TTC549 (cell line): ENCODE measurements around the gene DCAF4.

ENCODE experiments used
- FAIRE-seq: peaks from 2 replicates; lab custom pipeline; 2012; peaks lifted over from hg19 to GRCh38; lab: Jason Lieb, UNC

Gene DCAF4

GRCh38 chr14:72926292-72927028 lies at the start of gene DCAF4:
Gene DCAF4 (plus strand): TSS chr14:72926464. CDS start chr14:72937979, 11,515 bp downstream.
- peak; percentile 80 for FAIRE-seq

GRCh38 chr14:72876710-72877063 lies 49.6 kb upstream of the DCAF4 start:
- no peak for FAIRE-seq

- no peak for FAIRE-seq
These were observed 47.5 kb upstream of the DCAF4 start for GRCh38 chr14:72878746-72879145.

GRCh38 chr14:72879431-72879830 lies 46.8 kb upstream of the DCAF4 start:
- FAIRE-seq = no peak

GRCh38 chr14:72880164-72880563 lies 46.1 kb upstream of the DCAF4 start:
- no peak for FAIRE-seq

- FAIRE-seq = no peak
These were observed 45.4 kb upstream of the DCAF4 start for GRCh38 chr14:72880820-72881219.

GRCh38 chr14:72881543-72881942 lies 44.7 kb upstream of the DCAF4 start:
- no peak for FAIRE-seq

- FAIRE-seq = no peak
These were observed 44.2 kb upstream of the DCAF4 start for GRCh38 chr14:72882047-72882446.

- no peak for FAIRE-seq
These were observed 43.8 kb upstream of the DCAF4 start for GRCh38 chr14:72882463-72882862.

- no peak for FAIRE-seq
These were observed 43.2 kb upstream of the DCAF4 start for GRCh38 chr14:72883109-72883508.

- no peak for FAIRE-seq
These were observed 42.3 kb upstream of the DCAF4 start for GRCh38 chr14:72883961-72884360.

GRCh38 chr14:72884386-72884785 lies 41.9 kb upstream of the DCAF4 start:
- no peak for FAIRE-seq

GRCh38 chr14:72887514-72887913 lies 38.8 kb upstream of the DCAF4 start:
- FAIRE-seq = no peak

GRCh38 chr14:72888192-72888591 lies 38.1 kb upstream of the DCAF4 start:
- no peak for FAIRE-seq

GRCh38 chr14:72888636-72889201 lies 37.5 kb upstream of the DCAF4 start:
- no peak for FAIRE-seq

GRCh38 chr14:72889366-72889765 lies 36.9 kb upstream of the DCAF4 start:
- FAIRE-seq = no peak

- no peak for FAIRE-seq
These were observed 34.6 kb upstream of the DCAF4 start for GRCh38 chr14:72891666-72892102.

GRCh38 chr14:72892103-72892878 lies 34.0 kb upstream of the DCAF4 start:
- FAIRE-seq = no peak

GRCh38 chr14:72892879-72893635 lies 33.2 kb upstream of the DCAF4 start:
- FAIRE-seq = no peak

GRCh38 chr14:72893636-72894322 lies 32.5 kb upstream of the DCAF4 start, which contains the start of gene DPF3:
Gene DPF3 (minus strand): TSS chr14:72894101. CDS start chr14:72894088, 13 bp downstream.
- peak; percentile 91 for FAIRE-seq

GRCh38 chr14:72894323-72894622 lies 32.0 kb upstream of the DCAF4 start:
- no peak for FAIRE-seq
